Fibroblast of skin of scalp (primary cell): Measurements from ENCODE around the gene RBPMS2.

Experiments
- DNase-seq: peaks from one replicate; pipeline ENCODE4 v3.0.0-alpha.2; 2013

The RBPMS2 gene

DNA sequence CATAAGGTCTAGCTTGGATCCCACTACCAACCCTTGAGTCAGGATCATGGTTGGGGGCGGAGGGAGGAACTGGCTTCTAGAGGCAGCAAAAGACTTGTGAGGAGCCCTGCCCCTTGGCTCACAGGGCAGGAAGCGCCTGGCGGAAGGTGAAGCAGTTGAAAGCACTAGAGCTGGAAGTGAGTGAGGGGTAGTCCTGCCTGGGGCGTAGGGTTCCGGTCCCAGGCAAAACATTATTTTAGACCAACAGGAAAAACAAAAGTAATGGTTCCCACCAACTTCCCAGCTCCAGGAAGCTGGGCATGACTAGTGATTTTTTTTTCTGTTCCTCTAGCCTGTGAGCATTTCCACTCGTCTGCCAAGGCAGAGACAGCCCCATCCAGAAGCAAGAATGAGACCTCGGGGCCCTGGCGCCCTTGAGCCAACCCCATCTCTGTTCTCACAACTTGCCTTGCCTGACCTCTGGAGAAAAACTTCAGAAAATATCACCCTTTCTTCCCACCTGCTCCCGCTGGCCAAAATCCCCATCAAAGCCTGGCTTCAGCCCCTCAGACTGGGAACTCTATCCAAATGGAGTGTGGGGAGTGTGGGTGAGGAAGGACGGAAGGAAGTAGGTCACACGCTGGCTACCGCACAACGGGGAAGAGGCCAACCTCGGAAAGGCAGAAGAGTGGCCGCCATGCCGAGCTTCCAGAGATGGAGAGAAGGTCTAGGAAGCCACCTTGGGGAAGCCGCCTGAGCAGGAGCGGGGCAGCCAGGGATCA lies 57.5 kb downstream of the RBPMS2 start:
- DNase-seq: no peak

- no peak for DNase-seq
Observed at GRCh38 chr15:64717130-64717529, 58.3 kb downstream of the RBPMS2 start.

- no peak for DNase-seq
Observed at GRCh38 chr15:64716452-64716851, 58.9 kb downstream of the RBPMS2 start.

- DNase-seq: no peak
Observed at GRCh38 chr15:64713592-64713991, 61.8 kb downstream of the RBPMS2 start.

- no peak for DNase-seq
Observed at GRCh38 chr15:64712353-64712752, 63.0 kb downstream of the RBPMS2 start.

GRCh38 chr15:64710676-64711428 lies 64.5 kb downstream of the RBPMS2 start:
- DNase-seq: no peak

- no peak for DNase-seq
Observed at GRCh38 chr15:64706011-64706911, 69.1 kb downstream of the RBPMS2 start.

GRCh38 chr15:64705006-64705405 lies 70.4 kb downstream of the RBPMS2 start:
- DNase-seq: no peak

- no peak for DNase-seq
Observed at GRCh38 chr15:64703632-64703959, 71.8 kb downstream of the RBPMS2 start.

GRCh38 chr15:64702816-64703631 lies 72.4 kb downstream of the RBPMS2 start:
- DNase-seq: peak; percentile 95

GRCh38 chr15:64701482-64702184 lies 73.8 kb downstream of the RBPMS2 start:
- no peak for DNase-seq

DNA sequence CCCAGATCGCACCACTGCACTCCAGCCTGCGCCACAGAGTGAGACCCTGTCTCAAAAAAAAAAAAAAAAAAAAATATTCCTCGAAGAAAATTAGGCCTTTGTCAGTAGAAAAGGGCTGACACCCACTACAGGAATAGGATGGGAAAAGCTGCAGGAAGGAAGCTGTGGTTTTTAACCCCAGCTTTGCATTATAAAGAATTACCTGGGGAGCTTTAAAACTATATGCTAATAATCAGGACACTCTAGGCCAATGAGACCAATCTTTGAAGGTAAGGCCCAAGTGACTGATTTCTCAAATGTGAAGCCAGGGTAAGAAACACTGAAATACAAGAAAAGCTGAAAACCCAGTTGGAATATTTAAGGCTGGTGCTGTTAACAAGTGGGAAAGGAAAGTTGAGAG lies 74.3 kb downstream of the RBPMS2 start:
- no peak for DNase-seq

- peak; percentile 43 for DNase-seq
Observed at GRCh38 chr15:64699751-64700388, 75.5 kb downstream of the RBPMS2 start.

DNA sequence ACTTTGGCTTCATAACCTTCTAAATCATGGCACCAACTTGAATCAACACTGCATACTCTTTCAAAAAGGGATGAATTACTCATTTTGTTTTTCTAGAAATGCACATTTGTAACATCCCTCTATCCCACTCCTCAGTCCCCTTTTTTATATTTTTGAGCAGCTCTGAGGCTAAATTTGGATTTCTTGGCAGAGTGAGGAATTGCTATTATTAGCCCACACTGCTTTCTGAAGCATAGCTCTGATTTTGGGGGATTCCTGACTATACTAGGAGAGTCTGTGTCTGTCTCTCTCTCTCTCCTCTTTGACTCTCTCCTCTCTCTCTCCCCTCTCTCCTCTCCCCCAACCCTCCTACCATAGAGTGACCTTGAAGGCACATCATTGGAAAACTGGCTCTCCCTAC lies 76.6 kb downstream of the RBPMS2 start:
- DNase-seq: no peak

DNA sequence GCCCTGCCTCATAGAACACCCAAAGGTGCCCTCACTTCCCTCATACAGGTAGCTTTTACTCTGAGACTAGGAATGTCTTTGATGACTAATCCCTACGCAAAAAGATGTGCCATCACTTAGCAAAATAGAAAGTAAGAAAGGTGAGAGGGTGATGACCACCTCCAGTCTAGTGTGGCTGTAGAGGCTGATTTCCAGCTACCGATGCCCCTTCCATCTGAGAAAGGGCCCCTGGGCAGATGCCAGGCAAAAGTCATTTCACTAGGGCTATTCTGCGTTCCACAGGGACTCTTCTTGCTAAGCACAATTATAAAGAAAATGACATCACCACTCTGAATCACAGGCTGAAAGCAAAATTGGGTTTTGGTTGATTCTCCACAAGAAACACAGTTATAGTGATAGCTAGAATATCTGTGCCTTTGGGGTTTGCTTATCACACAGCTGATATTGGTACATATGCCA lies 77.4 kb downstream of the RBPMS2 start:
- DNase-seq: peak; percentile 25

DNA sequence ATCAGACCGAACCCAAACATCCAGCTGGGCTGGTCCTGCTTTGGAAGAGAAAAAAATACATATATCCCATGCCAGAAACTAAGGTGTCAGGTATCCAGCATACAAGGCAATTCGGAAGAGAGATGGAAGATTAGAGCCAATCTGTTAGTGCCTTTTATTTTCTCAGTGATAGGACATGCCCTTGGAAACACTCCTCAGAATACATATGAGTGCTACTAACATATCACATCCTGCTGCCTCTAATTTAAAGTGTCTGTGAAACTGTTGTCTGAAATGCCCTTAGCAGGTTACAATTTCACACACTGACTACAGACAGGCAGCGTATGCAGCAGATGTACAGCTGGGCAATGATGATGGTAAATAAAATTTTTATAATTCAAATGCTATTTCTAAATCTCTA lies 78.9 kb downstream of the RBPMS2 start:
- no peak for DNase-seq

DNA sequence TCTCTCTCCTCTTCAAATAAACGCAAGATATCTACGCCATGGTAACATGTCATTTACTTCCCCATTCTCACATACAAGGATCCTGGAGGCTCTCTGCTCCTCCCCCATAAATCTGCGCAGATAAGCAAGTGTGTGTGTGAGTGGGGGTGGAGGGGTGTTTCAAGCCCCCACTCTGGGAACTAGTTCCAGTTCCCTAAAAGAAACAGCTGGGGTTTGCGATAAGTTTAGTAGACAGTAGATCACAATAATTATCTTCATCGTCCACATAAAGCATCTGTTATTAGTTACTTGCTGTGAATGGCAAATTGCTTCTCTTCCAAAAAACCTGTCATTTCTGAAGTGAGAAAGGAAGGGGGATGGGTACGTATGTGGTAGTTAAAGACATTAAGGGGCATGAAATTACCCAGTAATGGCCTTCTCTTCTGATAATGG lies 79.8 kb downstream of the RBPMS2 start:
- no peak for DNase-seq

DNA sequence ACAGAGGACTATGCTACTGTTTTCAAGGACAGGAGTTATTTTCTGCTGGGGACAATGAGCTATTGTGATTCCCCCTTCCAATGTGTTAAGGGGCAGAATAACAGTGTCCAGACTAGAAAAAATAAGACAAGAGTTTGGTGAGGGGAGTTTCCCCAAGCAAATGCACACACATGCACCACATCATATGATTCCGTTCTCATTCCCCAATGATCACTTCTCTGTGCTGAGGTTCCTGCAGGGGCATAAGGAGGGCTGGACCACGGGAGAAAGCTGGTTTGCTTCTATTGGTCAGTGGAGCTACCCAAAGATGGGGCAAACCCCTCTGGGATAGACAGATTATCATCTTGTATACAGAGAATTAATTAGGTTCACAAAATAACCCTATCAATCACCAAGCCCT lies 80.6 kb downstream of the RBPMS2 start:
- DNase-seq: no peak

- DNase-seq: peak; percentile 89
Observed at GRCh38 chr15:64693134-64693533, 82.3 kb downstream of the RBPMS2 start.

DNA sequence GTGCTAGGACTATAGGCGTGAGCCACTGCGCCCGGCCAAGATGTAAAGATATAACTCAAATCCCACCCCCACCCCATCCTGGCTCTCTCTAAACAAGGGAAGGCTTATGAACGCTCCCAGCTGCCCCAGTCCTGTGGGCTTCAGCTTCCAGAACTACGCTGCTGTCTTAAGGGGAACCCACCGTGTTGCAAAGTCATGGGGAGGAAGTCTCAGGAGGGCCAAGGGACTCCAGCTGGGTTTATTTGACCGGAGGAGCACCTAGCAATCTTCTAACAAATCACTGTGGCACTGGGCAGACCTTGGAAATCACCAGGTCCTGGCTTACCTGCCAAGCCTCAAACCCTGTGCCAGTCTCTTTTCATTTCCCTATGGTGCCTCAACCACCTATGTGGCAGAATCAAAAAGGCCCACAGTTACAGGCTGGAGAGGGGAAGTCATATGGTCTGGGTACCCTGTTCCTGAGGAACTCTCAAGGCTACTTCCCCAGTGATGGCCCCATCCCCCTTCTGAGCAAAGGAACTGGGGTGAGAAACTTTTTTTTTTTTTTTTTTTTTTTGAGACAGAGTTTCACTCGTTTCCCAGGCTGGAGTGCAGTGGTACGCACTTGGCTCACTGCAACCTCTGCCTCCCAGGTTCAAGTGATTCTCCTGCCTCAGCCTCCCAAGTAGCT lies 83.4 kb downstream of the RBPMS2 start:
- no peak for DNase-seq
